ENCODE data around the gene DICER1.
"Not testable (repeated sequence)": the region's sequence is repeated elsewhere in the genome, so short reads cannot be mapped to it uniquely, and the experiment has no call there.

The DICER1 gene

GRCh38 chr14:95157327-95158189, at the start of gene DICER1:
DICER1 (minus strand) TSS chr14:95157529; CDS start chr14:95133458, 24,071 bp downstream.
- peak; percentile 96 for DNase-seq

GRCh38 chr14:95206534-95206933, 49.2 kb upstream of the DICER1 start:
- DNase-seq = no peak

- no peak for DNase-seq
Measured at GRCh38 chr14:95204705-95205104, 47.4 kb upstream of the DICER1 start.

- DNase-seq = not testable (repeated sequence)
Measured at GRCh38 chr14:95201745-95202144, 44.4 kb upstream of the DICER1 start.

GRCh38 chr14:95200404-95200803, 43.1 kb upstream of the DICER1 start:
- peak; percentile 69 for DNase-seq

- no peak for DNase-seq
Measured at GRCh38 chr14:95199298-95199983, 42.1 kb upstream of the DICER1 start.

- DNase-seq = no peak
Measured at GRCh38 chr14:95198320-95198719, 41.0 kb upstream of the DICER1 start.

GRCh38 chr14:95197551-95197950, 40.2 kb upstream of the DICER1 start:
- DNase-seq = no peak

- DNase-seq = no peak
Measured at GRCh38 chr14:95196826-95197545, 39.7 kb upstream of the DICER1 start.

GRCh38 chr14:95196268-95196667, 38.9 kb upstream of the DICER1 start:
- peak; percentile 81 for DNase-seq

- no peak for DNase-seq
Measured at GRCh38 chr14:95195031-95195430, 37.7 kb upstream of the DICER1 start.

GRCh38 chr14:95193081-95193480, 35.8 kb upstream of the DICER1 start:
- no peak for DNase-seq

GRCh38 chr14:95192311-95192710, 35.0 kb upstream of the DICER1 start:
- DNase-seq = peak; percentile 80

GRCh38 chr14:95191445-95192199, 34.3 kb upstream of the DICER1 start:
- DNase-seq = peak; percentile 67

GRCh38 chr14:95190857-95191256, 33.5 kb upstream of the DICER1 start:
- DNase-seq = no peak

GRCh38 chr14:95190346-95190840, 33.1 kb upstream of the DICER1 start:
- no peak for DNase-seq

GRCh38 chr14:95189367-95190132, 32.2 kb upstream of the DICER1 start:
- no peak for DNase-seq

- DNase-seq = no peak
Measured at GRCh38 chr14:95188380-95188779, 31.1 kb upstream of the DICER1 start.

GRCh38 chr14:95185767-95186392, 28.6 kb upstream of the DICER1 start:
- DNase-seq = peak; percentile 96

- peak; percentile 92 for DNase-seq
Measured at GRCh38 chr14:95185033-95185766, 27.9 kb upstream of the DICER1 start.

GRCh38 chr14:95184413-95184790, 27.1 kb upstream of the DICER1 start:
- DNase-seq = no peak

Data from hematopoietic multipotent progenitor cell treated with erythropoietin and hydrocortisone succinate and interleukin-3 and kit ligand, for 4 days (in vitro differentiated cells).